Trophoblast cell (in vitro differentiated cells and primary cell): Measurements from ENCODE around the gene USP24.

Experiments
- DNase-seq, 2 donors: peaks; one replicate each; pipeline ENCODE4 v3.0.0-alpha.2; 2016
- H2AFZ ChIP-seq: 2 replicates; pipeline ENCODE4 v1.6.1; 2013; ENCODE audit warnings: low read length, moderate library complexity, mild to moderate bottlenecking; ENCODE audit not compliant: insufficient read depth, poor library complexity
- H2AK5ac ChIP-seq: 2 replicates; pipeline ENCODE4 v1.6.1; 2013; ENCODE audit warnings: mild to moderate bottlenecking, low read length
- H2BK120ac ChIP-seq: 2 replicates; pipeline ENCODE4 v1.6.1; 2013; ENCODE audit warnings: low read length, mild to moderate bottlenecking, moderate library complexity; ENCODE audit not compliant: insufficient read depth, poor library complexity
- H2BK12ac ChIP-seq: 2 replicates; pipeline ENCODE4 v1.6.1; 2013; ENCODE audit warnings: mild to moderate bottlenecking, low read length, moderate library complexity
- H2BK5ac ChIP-seq: 2 replicates; pipeline ENCODE4 v1.6.1; 2013; ENCODE audit warnings: low read length, low read depth, moderate library complexity, mild to moderate bottlenecking; ENCODE audit not compliant: poor library complexity
- H3K14ac ChIP-seq: 2 replicates; pipeline ENCODE4 v1.6.1; 2013; ENCODE audit warnings: mild to moderate bottlenecking, low read length
- H3K18ac ChIP-seq: 2 replicates; pipeline ENCODE4 v1.6.1; 2013; ENCODE audit warnings: mild to moderate bottlenecking, low read length
- H3K23ac ChIP-seq: 2 replicates; pipeline ENCODE4 v1.6.1; 2013; ENCODE audit warnings: low read length
- H3K27ac ChIP-seq: 2 replicates; pipeline ENCODE4 v1.5.1; 2013; ENCODE audit warnings: low read depth, mild to moderate bottlenecking, inconsistent platforms, low read length, moderate library complexity
- H3K27me3 ChIP-seq: 2 replicates; pipeline ENCODE4 v1.6.1; 2013; ENCODE audit warnings: inconsistent platforms, mild to moderate bottlenecking, low read length, moderate library complexity; ENCODE audit not compliant: insufficient read depth
- H3K36me3 ChIP-seq, 2 experiments: 1 replicate in 1 of 2; 2 replicates in 1 of 2; pipeline ENCODE4 v1.6.1; 2013; ENCODE audit warnings: low read length in 2 of 2, mild to moderate bottlenecking in 2 of 2, moderate library complexity in 1 of 2; ENCODE audit not compliant: insufficient read depth in 2 of 2, control insufficient read depth in 1 of 2
- H3K4ac ChIP-seq: 2 replicates; pipeline ENCODE4 v1.6.1; 2013; ENCODE audit warnings: low read depth, mild to moderate bottlenecking, low read length, moderate library complexity
- H3K4me1 ChIP-seq, 2 experiments: 1 replicate in 1 of 2; 2 replicates in 1 of 2; pipeline ENCODE4 v1.6.1; 2013; ENCODE audit warnings: low read length in 2 of 2, mild to moderate bottlenecking in 2 of 2, moderate library complexity in 1 of 2; ENCODE audit not compliant: insufficient read depth in 2 of 2, control insufficient read depth in 1 of 2
- H3K4me2 ChIP-seq: 2 replicates; pipeline ENCODE4 v1.6.1; 2013; ENCODE audit warnings: inconsistent platforms, mild to moderate bottlenecking, low read length, moderate library complexity
- H3K4me3 ChIP-seq: 2 replicates; pipeline ENCODE4 v1.5.1; 2013; ENCODE audit warnings: mild to moderate bottlenecking, low read depth, low read length, inconsistent platforms
- H3K79me1 ChIP-seq: one replicate; pipeline ENCODE4 v1.6.1; 2013; ENCODE audit warnings: low read length
- H3K79me2 ChIP-seq: 2 replicates; pipeline ENCODE4 v1.6.1; 2013; ENCODE audit warnings: low read length, mild to moderate bottlenecking; ENCODE audit not compliant: control insufficient read depth, insufficient read depth, poor library complexity
- H3K9ac ChIP-seq: 2 replicates; pipeline ENCODE4 v1.6.1; 2013; ENCODE audit warnings: mild to moderate bottlenecking, low read length
- H3K9me3 ChIP-seq: 2 replicates; pipeline ENCODE4 v1.6.1; 2013; ENCODE audit warnings: low read depth, mild to moderate bottlenecking, control low read depth, inconsistent platforms, low read length; ENCODE audit not compliant: insufficient read depth
- H4K12ac ChIP-seq: 2 replicates; pipeline ENCODE4 v1.6.1; 2013; ENCODE audit warnings: low read depth, mild to moderate bottlenecking, low read length, moderate library complexity
- H4K8ac ChIP-seq: 2 replicates; pipeline ENCODE4 v1.6.1; 2013; ENCODE audit warnings: low read depth, mild to moderate bottlenecking, low read length, moderate library complexity
- H4K91ac ChIP-seq: one replicate; pipeline ENCODE4 v1.6.1; 2013; ENCODE audit warnings: low read depth, mild to moderate bottlenecking, low read length, moderate library complexity
- WGBS: extraction: QIAGEN DNeasy Blood & Tissue Kit; methylation state at CpG from one replicate; pipeline ENCODE4 v1.1.7; 2013; ENCODE audit warnings: missing lambda C conversion rate; ENCODE audit not compliant: insufficient read length, insufficient coverage; ENCODE audit errors: extremely low coverage; 5-methylcytosine and 5-hydroxymethylcytosine counted together

USP24 gene

GRCh38 chr1:55246896-55247295, 31.7 kb upstream of the USP24 start:
- peak overlapping the region; percentile 95 for H2BK5ac ChIP-seq
- H3K4me2 ChIP-seq, result peak overlapping the region; percentile 20
- peaks cover 17 to 31% of the 10 kb centered on the region in 2 experiments for H3K4me1 ChIP-seq
- H4K8ac ChIP-seq, result no peak overlapping the region
- H2AFZ ChIP-seq, result no peak overlapping the region
- H3K4me3 ChIP-seq, result no peak overlapping the region
- H3K79me2 ChIP-seq, result peaks cover 4% of the 10 kb centered on the region
- peak overlapping the region; percentile 98 for H3K14ac ChIP-seq
- no peaks in the 10 kb centered on the region for H3K36me3 ChIP-seq
- no peaks in the 10 kb centered on the region for H3K27me3 ChIP-seq
- WGBS, result no CpG with 5 or more reads among the region's 2 CpGs
- no peak overlapping the region for H4K12ac ChIP-seq
- H2BK12ac ChIP-seq, result peak overlapping the region; percentile 100
- peak overlapping the region; percentile 97 for H3K18ac ChIP-seq
- peak overlapping the region; percentile 95 for H3K4ac ChIP-seq
- peak overlapping the region; percentile 98 for H2BK120ac ChIP-seq
- peak overlapping the region; percentile 99 for H4K91ac ChIP-seq
- peak overlapping the region; percentile 86 for H3K27ac ChIP-seq
- no peak overlapping the region for H2AK5ac ChIP-seq
- H3K79me1 ChIP-seq, result peaks cover 10% of the 10 kb centered on the region
- H3K9me3 ChIP-seq, result no peaks in the 10 kb centered on the region
- DNase-seq, result peak; percentile 78 to 86
- no peak overlapping the region for H3K9ac ChIP-seq
- H3K23ac ChIP-seq, result no peak overlapping the region

GRCh38 chr1:55246331-55246730, 31.2 kb upstream of the USP24 start:
- Histone ChIP-seq H4K12ac (peak overlapping the region; percentile 65), H4K91ac (peak overlapping the region; percentile 99), H3K4me2 (peak overlapping the region; percentile 13), H4K8ac (peak overlapping the region; percentile 86), H2BK120ac (peak overlapping the region; percentile 98), H2AFZ (peak overlapping the region; percentile 59), H2BK5ac (peak overlapping the region; percentile 95), H3K79me1 (peaks cover 10% of the 10 kb centered on the region), H3K23ac (no peak overlapping the region), H2BK12ac (peak overlapping the region; percentile 100), H3K36me3 (no peaks in the 10 kb centered on the region), H3K27me3 (no peaks in the 10 kb centered on the region), H3K14ac (peak overlapping the region; percentile 98), H3K4me3 (no peak overlapping the region), H3K4ac (peak overlapping the region; percentile 95), H3K9ac (no peak overlapping the region), H3K4me1 (peaks cover 17 to 31% of the 10 kb centered on the region in 2 experiments), H3K79me2 (peaks cover 4% of the 10 kb centered on the region), H3K27ac (peak overlapping the region; percentile 86), H3K18ac (peak overlapping the region; percentile 97), H2AK5ac (peak overlapping the region; percentile 95), H3K9me3 (no peaks in the 10 kb centered on the region)
- no peak for DNase-seq

GRCh38 chr1:55245781-55246180, 30.6 kb upstream of the USP24 start:
- Histone ChIP-seq H3K27me3 (no peaks in the 10 kb centered on the region), H3K4me1 (peaks cover 17 to 31% of the 10 kb centered on the region in 2 experiments), H3K14ac (no peak overlapping the region), H3K79me1 (peaks cover 10% of the 10 kb centered on the region), H3K9me3 (no peaks in the 10 kb centered on the region), H2BK5ac (no peak overlapping the region), H2AFZ (no peak overlapping the region), H2AK5ac (no peak overlapping the region), H3K18ac (no peak overlapping the region), H2BK120ac (no peak overlapping the region), H3K9ac (no peak overlapping the region), H4K12ac (no peak overlapping the region), H3K36me3 (no peaks in the 10 kb centered on the region), H3K23ac (no peak overlapping the region), H3K4me3 (no peak overlapping the region), H2BK12ac (no peak overlapping the region), H3K4ac (no peak overlapping the region), H4K91ac (no peak overlapping the region), H4K8ac (no peak overlapping the region), H3K27ac (peak overlapping the region; percentile 86), H3K4me2 (peak overlapping the region; percentile 9), H3K79me2 (peaks cover 4% of the 10 kb centered on the region)
- WGBS, result no CpG with 5 or more reads among the region's 4 CpGs
- DNase-seq, result peak; percentile 90 to 96

- Histone ChIP-seq H3K79me2 (peaks cover 4% of the 10 kb centered on the region), H3K4ac (no peak overlapping the region), H2BK5ac (no peak overlapping the region), H4K91ac (no peak overlapping the region), H2AK5ac (no peak overlapping the region), H2BK12ac (peak overlapping the region; percentile 69), H3K9me3 (no peaks in the 10 kb centered on the region), H3K27me3 (no peaks in the 10 kb centered on the region), H4K12ac (no peak overlapping the region), H2AFZ (no peak overlapping the region), H3K18ac (no peak overlapping the region), H3K36me3 (no peaks in the 10 kb centered on the region), H3K14ac (no peak overlapping the region), H3K4me1 (peaks cover 19 to 31% of the 10 kb centered on the region in 2 experiments), H3K9ac (no peak overlapping the region), H3K79me1 (peaks cover 12% of the 10 kb centered on the region), H4K8ac (no peak overlapping the region), H2BK120ac (no peak overlapping the region), H3K4me3 (no peak overlapping the region), H3K4me2 (no peak overlapping the region), H3K27ac (no peak overlapping the region), H3K23ac (no peak overlapping the region)
- peak; percentile 15 to 54 for DNase-seq
- WGBS, result no CpG with 5 or more reads among the region's 6 CpGs
Measured at GRCh38 chr1:55244476-55245099, 29.4 kb upstream of the USP24 start.
